GM10266 (cell line): Measurements from ENCODE around the gene CHD3.
A peak's percentile ranks its signal among the peaks of the same experiment; 100 is the strongest.

Experiments
- DNase-seq: peaks from one replicate; pipeline ENCODE4 v3.0.0; 2012; ENCODE audit errors: extremely low spot score
- CTCF ChIP-seq: IDR thresholded peaks from 2 replicates; pipeline ENCODE4 v1.5.1; 2012; ENCODE audit warnings: mild to moderate bottlenecking, low read depth; ENCODE audit not compliant: control insufficient read depth, insufficient read depth; ENCODE audit errors: missing control alignments

The CHD3 gene

GRCh38 chr17:7842380-7843256, 46.0 kb upstream of the CHD3 start:
- DNase-seq, result peak; percentile 82
- TF ChIP-seq CTCF, result peak; percentile 23

GRCh38 chr17:7843257-7843535, 45.4 kb upstream of the CHD3 start:
- no peak for TF ChIP-seq CTCF
- no peak for DNase-seq

- peak; percentile 95 for DNase-seq
- TF ChIP-seq CTCF, result no peak
Observed at GRCh38 chr17:7843536-7844291, 44.9 kb upstream of the CHD3 start.

- peak; percentile 96 for DNase-seq
- TF ChIP-seq CTCF, result no peak
Observed at GRCh38 chr17:7844292-7845154, 44.1 kb upstream of the CHD3 start.

- no peak for TF ChIP-seq CTCF
- no peak for DNase-seq
Observed at GRCh38 chr17:7845359-7846062, 43.1 kb upstream of the CHD3 start.

GRCh38 chr17:7846063-7846735, 42.4 kb upstream of the CHD3 start:
- no peak for DNase-seq
- no peak for TF ChIP-seq CTCF
